HCEC 1CT (cell line): ENCODE data around the gene KANSL3.
"Not testable (repeated sequence)": the region's sequence is repeated elsewhere in the genome, so short reads cannot be mapped to it uniquely, and the experiment has no call there.

Source experiments
- DNase-seq: peaks from one replicate; pipeline ENCODE4 v3.0.0-alpha.2; 2017

The KANSL3 gene

GRCh38 chr2:96638144-96639121, at the start of gene KANSL3:
KANSL3 (minus strand) TSS chr2:96638312; CDS start chr2:96637135, 1,177 bp downstream.
- peak; percentile 91 for DNase-seq

GRCh38 chr2:96687266-96687665, 49.2 kb upstream of the KANSL3 start:
- DNase-seq = no peak

GRCh38 chr2:96685577-96686459, 47.7 kb upstream of the KANSL3 start:
- DNase-seq = no peak

- no peak for DNase-seq
Measured at GRCh38 chr2:96684883-96685576, 46.9 kb upstream of the KANSL3 start.

- DNase-seq = no peak
Measured at GRCh38 chr2:96683972-96684820, 46.1 kb upstream of the KANSL3 start.

- DNase-seq = no peak
Measured at GRCh38 chr2:96683307-96683706, 45.2 kb upstream of the KANSL3 start.

GRCh38 chr2:96681540-96681939, 43.4 kb upstream of the KANSL3 start:
- no peak for DNase-seq

GRCh38 chr2:96680561-96681141, 42.5 kb upstream of the KANSL3 start:
- no peak for DNase-seq

- DNase-seq = no peak
Measured at GRCh38 chr2:96679848-96680247, 41.7 kb upstream of the KANSL3 start.

- no peak for DNase-seq
Measured at GRCh38 chr2:96669539-96670215, 31.6 kb upstream of the KANSL3 start.

GRCh38 chr2:96668771-96669170, 30.7 kb upstream of the KANSL3 start:
- no peak for DNase-seq

- DNase-seq = not testable (repeated sequence)
Measured at GRCh38 chr2:96665717-96666116, 27.6 kb upstream of the KANSL3 start.

- peak; percentile 99 for DNase-seq
Measured at GRCh38 chr2:96665083-96665569, 27.0 kb upstream of the KANSL3 start.

- DNase-seq = peak; percentile 21
Measured at GRCh38 chr2:96664366-96664925, 26.3 kb upstream of the KANSL3 start.

GRCh38 chr2:96663829-96664228, 25.7 kb upstream of the KANSL3 start:
- no peak for DNase-seq

GRCh38 chr2:96663177-96663576, 25.1 kb upstream of the KANSL3 start:
- DNase-seq = no peak

GRCh38 chr2:96662360-96662759, 24.2 kb upstream of the KANSL3 start:
- no peak for DNase-seq

- no peak for DNase-seq
Measured at GRCh38 chr2:96661324-96661723, 23.2 kb upstream of the KANSL3 start.

- DNase-seq = no peak
Measured at GRCh38 chr2:96656540-96656939, 18.4 kb upstream of the KANSL3 start.

- no peak for DNase-seq
Measured at GRCh38 chr2:96655526-96655925, 17.4 kb upstream of the KANSL3 start.
